Measurements from ENCODE around the gene PPM1L. TPM values are rescaled to one million over a fixed set of nuclear protein-coding genes. Genes with fewer than 3 reads are reported as not detected.

PPM1L gene
- total and polyA plus RNA-seq, 2 donors (not counting 1 experiment from before 2014, with no cell fraction given): 1.1 to 12.0 TPM

GRCh38 chr3:160904691-160905090 is 148.7 kb downstream of the PPM1L start:
- H3K9me3 ChIP-seq (ENCODE audit: control extremely low read depth in 1 of 3, control insufficient read depth in 2 of 3, insufficient read depth in 1 of 3, low read length in 2 of 3): peaks cover 0 to 5% (median 2%) of the 10 kb centered on the region in 3 donors
- ATAC-seq (ENCODE audit: low read depth) (no peak), DNase-seq (no peak)
- intact Hi-C loops (cut with micrococcal nuclease): no loop called here
- Mint-ChIP-seq H3K4me3 (no peak overlapping the region), H3K4me1 (no peaks in the 10 kb centered on the region), H3K27me3 (peaks cover 4% of the 10 kb centered on the region), H3K27ac (no peak overlapping the region), H3K9me3 (ENCODE audit: insufficient read depth) (peaks cover 2% of the 10 kb centered on the region)
- ChIA-PET POLR2A (no interaction called here), CTCF (no interaction called here)
- no peak overlapping the region for H3K9ac ChIP-seq (ENCODE audit: low read length)
- no peak overlapping the region for H3K4me2 ChIP-seq (replicated peaks; ENCODE audit: low read depth, low read length, poor library complexity, severe bottlenecking)
- no peaks in the 10 kb centered on the region for H3K4me1 ChIP-seq (ENCODE audit: control insufficient read depth in 2 of 2, insufficient read depth in 2 of 2, low read length in 2 of 2)
- H3K4me3 ChIP-seq (ENCODE audit: control extremely low read depth in 1 of 5, extremely low read depth in 1 of 5, insufficient read depth in 1 of 5, low read depth in 2 of 5, low read length in 4 of 5): no peak overlapping the region
- TF ChIP-seq CTCF (IDR thresholded peaks at IDR 0.05): no peak
- TF ChIP-seq EZH2 (IDR thresholded peaks at IDR 0.05; ENCODE audit: borderline replicate concordance, insufficient read depth, low read depth, low read length, poor library complexity, severe bottlenecking): no peak
- H2AFZ ChIP-seq (ENCODE audit: insufficient read depth, low read depth, low read length, poor library complexity, severe bottlenecking): no peak overlapping the region
- no peaks in the 10 kb centered on the region for H3K36me3 ChIP-seq (replicated peaks in 1 of 2; ENCODE audit: control extremely low read depth in 1 of 2, control insufficient read depth in 1 of 2, extremely low read depth in 1 of 2, insufficient read depth in 2 of 2, low read length in 1 of 2)
- no peaks in the 10 kb centered on the region for H3K27me3 ChIP-seq (replicated peaks in 1 of 4; ENCODE audit: control extremely low read depth in 1 of 4, control insufficient read depth in 3 of 4, insufficient read depth in 4 of 4, low read length in 3 of 4)
- WGBS (ENCODE audit: insufficient coverage): no CpG with 5 or more reads among the region's 2 CpGs
- no peaks in the 10 kb centered on the region for H4K20me1 ChIP-seq (ENCODE audit: control insufficient read depth, insufficient read depth, low read length, poor library complexity, severe bottlenecking)
- no peaks in the 10 kb centered on the region for H3K79me2 ChIP-seq (ENCODE audit: control insufficient read depth, insufficient read depth, low read length)
- no peak overlapping the region for H3K27ac ChIP-seq (ENCODE audit: low read length in 2 of 2)

- Histone ChIP-seq H3K36me3 (replicated peaks in 1 of 2; ENCODE audit: control extremely low read depth in 1 of 2, control insufficient read depth in 1 of 2, extremely low read depth in 1 of 2, insufficient read depth in 2 of 2, low read length in 1 of 2) (no peaks in the 10 kb centered on the region), H3K4me1 (ENCODE audit: control insufficient read depth in 2 of 2, insufficient read depth in 2 of 2, low read length in 2 of 2) (no peaks in the 10 kb centered on the region), H3K4me3 (ENCODE audit: control extremely low read depth in 1 of 5, extremely low read depth in 1 of 5, insufficient read depth in 1 of 5, low read depth in 2 of 5, low read length in 4 of 5) (no peak overlapping the region), H3K4me2 (replicated peaks; ENCODE audit: low read depth, low read length, poor library complexity, severe bottlenecking) (no peak overlapping the region), H3K9ac (ENCODE audit: low read length) (no peak overlapping the region), H2AFZ (ENCODE audit: insufficient read depth, low read depth, low read length, poor library complexity, severe bottlenecking) (no peak overlapping the region), H3K9me3 (ENCODE audit: control extremely low read depth in 1 of 3, control insufficient read depth in 2 of 3, insufficient read depth in 1 of 3, low read length in 2 of 3) (peaks cover 0 to 5% (median 2%) of the 10 kb centered on the region in 3 donors), H3K27me3 (replicated peaks in 1 of 4; ENCODE audit: control extremely low read depth in 1 of 4, control insufficient read depth in 3 of 4, insufficient read depth in 4 of 4, low read length in 3 of 4) (no peaks in the 10 kb centered on the region), H3K79me2 (ENCODE audit: control insufficient read depth, insufficient read depth, low read length) (no peaks in the 10 kb centered on the region), H4K20me1 (ENCODE audit: control insufficient read depth, insufficient read depth, low read length, poor library complexity, severe bottlenecking) (no peaks in the 10 kb centered on the region), H3K27ac (ENCODE audit: low read length in 2 of 2) (no peak overlapping the region)
- H3K4me3 Mint-ChIP-seq: no peak overlapping the region
- H3K27me3 Mint-ChIP-seq: peaks cover 5% of the 10 kb centered on the region
- H3K27ac Mint-ChIP-seq: no peak overlapping the region
- DNase-seq (no peak), ATAC-seq (ENCODE audit: low read depth) (no peak)
- H3K4me1 Mint-ChIP-seq: no peaks in the 10 kb centered on the region
- ChIA-PET CTCF (interaction anchor here (1.0 kb wide), 1 partner anchor 10 kb away, joined by 4 read pairs; no protein-coding TSS in a partner anchor), POLR2A (no interaction called here)
- no peak for TF ChIP-seq EZH2 (IDR thresholded peaks at IDR 0.05; ENCODE audit: borderline replicate concordance, insufficient read depth, low read depth, low read length, poor library complexity, severe bottlenecking)
- no peak for TF ChIP-seq CTCF (IDR thresholded peaks at IDR 0.05)
- intact Hi-C loops (cut with micrococcal nuclease): no loop called here
- peaks cover 2% of the 10 kb centered on the region for H3K9me3 Mint-ChIP-seq (ENCODE audit: insufficient read depth)
Measured at GRCh38 chr3:160906646-160907045, 150.6 kb downstream of the PPM1L start.

All from B cell (primary cell).